GM23248 (cell line): ENCODE measurements around the gene CDV3. TPM values are rescaled to one million over a fixed set of nuclear protein-coding genes. Genes with fewer than 3 reads are reported as not detected.
A peak's percentile ranks its signal among the peaks of the same experiment; 100 is the strongest.
"Not testable (repeated sequence)": the region's sequence is repeated elsewhere in the genome, so short reads cannot be mapped to it uniquely, and the experiment has no call there.

ENCODE experiments used
- DNase-seq: peaks from one replicate; pipeline ENCODE4 v3.0.0-alpha.2; 2015
- H2AFZ ChIP-seq: fragments of 200-600 bp; sonication (generic); 2 replicates; pipeline ENCODE4 v1.6.1; 2016; ENCODE audit warnings: antibody characterized with exemption
- H3F3A ChIP-seq: fragments of 200-600 bp; sonication (generic); 2 replicates; pipeline ENCODE4 v1.6.1; 2016; ENCODE audit warnings: mild to moderate bottlenecking, antibody characterized with exemption, mixed run types; ENCODE audit not compliant: insufficient read depth
- H3K27ac ChIP-seq: fragments of 200-600 bp; sonication (generic); 2 replicates; pipeline ENCODE4 v1.5.1; 2016; ENCODE audit warnings: mild to moderate bottlenecking
- H3K27me3 ChIP-seq: fragments of 200-600 bp; sonication (generic); replicated peaks from 2 replicates; pipeline ENCODE4 v1.6.1; 2016; ENCODE audit warnings: mild to moderate bottlenecking; ENCODE audit not compliant: insufficient read depth
- H3K36me3 ChIP-seq: fragments of 200-600 bp; sonication (generic); 2 replicates; pipeline ENCODE4 v1.6.1; 2016; ENCODE audit warnings: low read depth, mild to moderate bottlenecking
- H3K4me1 ChIP-seq: fragments of 200-600 bp; sonication (generic); 2 replicates; pipeline ENCODE4 v1.6.1; 2016; ENCODE audit warnings: mild to moderate bottlenecking; ENCODE audit not compliant: insufficient read depth
- H3K4me2 ChIP-seq: fragments of 200-600 bp; sonication (generic); one replicate; pipeline ENCODE4 v1.6.1; 2016; ENCODE audit warnings: mild to moderate bottlenecking; ENCODE audit not compliant: unreplicated experiment
- H3K4me3 ChIP-seq: fragments of 200-600 bp; sonication (generic); 2 replicates; pipeline ENCODE4 v1.5.1; 2016; ENCODE audit warnings: mild to moderate bottlenecking
- H3K79me2 ChIP-seq: fragments of 200-600 bp; sonication (generic); 2 replicates; pipeline ENCODE4 v1.6.1; 2016; ENCODE audit warnings: mild to moderate bottlenecking; ENCODE audit not compliant: insufficient read depth
- H3K9ac ChIP-seq: fragments of 200-600 bp; sonication (generic); 2 replicates; pipeline ENCODE4 v1.6.1; 2016; ENCODE audit warnings: mild to moderate bottlenecking
- H3K9me2 ChIP-seq: fragments of 200-600 bp; sonication (generic); 2 replicates; pipeline ENCODE4 v1.6.1; 2016; ENCODE audit warnings: mixed run types, mild to moderate bottlenecking, moderate library complexity; ENCODE audit not compliant: insufficient read depth
- H3K9me3 ChIP-seq: fragments of 200-600 bp; sonication (generic); one replicate; pipeline ENCODE4 v1.6.1; 2017; ENCODE audit warnings: low read depth
- H4K20me1 ChIP-seq: fragments of 200-600 bp; sonication (generic); 2 replicates; pipeline ENCODE4 v1.6.0; 2016; ENCODE audit not compliant: insufficient read depth
- EZH2 ChIP-seq: fragments of 200-600 bp; sonication (generic); IDR thresholded peaks from 2 replicates; pipeline ENCODE4 v1.6.1; 2018; ENCODE audit warnings: antibody characterized with exemption, mild to moderate bottlenecking; ENCODE audit not compliant: insufficient read depth, poor library complexity, severe bottlenecking
- EZH2phosphoT487 ChIP-seq: fragments of 200-600 bp; sonication (generic); IDR thresholded peaks from 2 replicates; pipeline ENCODE4 v1.6.1; 2018; ENCODE audit warnings: antibody characterized with exemption, moderate library complexity, mild to moderate bottlenecking, low read depth; ENCODE audit not compliant: insufficient read depth
- WGBS, 2 experiments: methylation state at CpG; one replicate each; pipeline ENCODE4 v1.1.6; 2015 to 2017; ENCODE audit warnings: low lambda C conversion rate in 2 of 2, low coverage in 1 of 2; ENCODE audit errors: missing lambda C conversion rate in 2 of 2; 5-methylcytosine and 5-hydroxymethylcytosine counted together
- in situ Hi-C: fragments of 300-500 bp; cut with MboI; formaldehyde crosslinking; loops from 2 replicates; pipeline ENCODE4 v1.15.0; 2020
- polyA plus RNA-seq: library from polyadenylated mRNA; unstranded; fragments of >200 nt; fragmentation: Nextera tagmentation; extraction: Ambion mirVana; gene quantifications from 2 replicates; pipeline ENCODE4 v1.2.1, GENCODE V29; 2016
- total RNA-seq: library from RNA; depleted of rRNA; stranded (reverse); fragments of >200 nt; shearing (Covaris generic); gene quantifications from 2 replicates; pipeline ENCODE4 v1.2.3, GENCODE V29; 2014

CDV3 gene
- total and polyA plus RNA-seq, 2 experiments from 2014 or later: 37.0 to 155 TPM

DNA sequence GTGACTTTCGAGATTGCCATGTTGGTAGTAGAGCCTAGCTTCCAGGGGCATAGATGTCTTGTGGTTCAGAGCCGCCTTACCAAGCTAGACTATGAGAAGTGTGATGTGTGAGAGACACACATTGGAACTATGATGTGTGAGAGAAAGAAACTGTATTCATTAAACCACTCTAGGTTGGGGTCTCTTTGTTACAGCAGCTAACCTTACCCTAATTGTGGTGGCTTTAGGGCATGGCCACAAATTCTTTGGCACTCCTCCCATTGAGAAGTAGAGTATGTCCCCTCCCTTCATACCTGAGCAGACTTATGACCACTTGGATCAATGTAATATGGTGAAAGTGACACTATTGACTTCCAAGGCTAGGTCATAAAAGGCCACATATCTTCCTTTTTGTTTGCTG lies 35.3 kb upstream of the CDV3 start:
- no peak for TF ChIP-seq EZH2
- no peaks in the 10 kb centered on the region for H3K9me3 ChIP-seq
- no peak overlapping the region for H3K4me2 ChIP-seq
- H2AFZ ChIP-seq: no peak overlapping the region
- DNase-seq: no peak
- H3K36me3 ChIP-seq: no peaks in the 10 kb centered on the region
- H3K27me3 ChIP-seq: no peaks in the 10 kb centered on the region
- H3K9ac ChIP-seq: no peak overlapping the region
- no peak overlapping the region for H3K4me3 ChIP-seq
- 72 to 91% methylated on average over 2 of the region's 2 CpGs for WGBS, 2 experiments
- in situ Hi-C loops: no loop called here
- H3K4me1 ChIP-seq: peaks cover 25% of the 10 kb centered on the region
- peaks cover 19% of the 10 kb centered on the region; the same call in 1 of the 2 replicates for H3F3A ChIP-seq
- H3K27ac ChIP-seq: no peak overlapping the region
- H3K9me2 ChIP-seq: no peaks in the 10 kb centered on the region
- no peaks in the 10 kb centered on the region for H3K79me2 ChIP-seq
- no peaks in the 10 kb centered on the region for H4K20me1 ChIP-seq

DNA sequence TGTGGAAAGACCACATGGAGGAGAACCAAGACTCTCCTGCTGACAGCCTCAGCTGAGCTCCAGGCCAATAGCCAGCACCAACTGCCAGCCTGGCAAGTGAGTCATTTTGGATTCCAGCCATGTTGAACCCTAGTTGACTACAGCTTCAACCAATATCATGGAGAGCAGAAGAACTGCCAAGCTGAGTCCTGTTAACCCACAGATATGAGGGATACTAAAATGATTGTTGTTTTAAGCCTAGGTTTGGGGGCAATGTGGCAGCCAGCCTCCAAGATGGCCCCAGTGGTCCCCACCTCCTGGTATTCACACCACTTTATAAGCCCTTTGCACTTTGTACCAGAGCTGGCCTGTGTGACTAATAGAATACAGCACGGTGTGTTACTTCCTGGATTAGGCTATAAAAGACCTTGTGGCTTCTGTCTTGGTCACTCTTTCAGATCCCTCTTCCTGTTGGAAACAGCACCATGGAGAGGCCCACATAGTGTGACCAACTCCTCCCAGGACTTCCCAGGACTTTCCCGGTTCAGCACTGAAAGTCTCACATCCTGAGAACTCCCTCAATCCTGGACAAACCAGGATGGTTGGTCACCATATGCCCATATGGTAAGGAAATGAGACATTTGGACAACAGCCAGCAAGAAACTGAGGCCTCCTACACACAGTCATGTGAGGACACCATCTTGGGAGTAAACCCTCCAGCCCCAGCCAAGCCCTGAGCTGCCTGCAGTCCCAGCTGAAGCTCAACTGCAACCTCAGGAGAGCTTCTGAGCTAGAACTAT lies 32.4 kb upstream of the CDV3 start:
- no peak overlapping the region for H3K4me2 ChIP-seq
- H2AFZ ChIP-seq: peak overlapping the region; percentile 48
- TF ChIP-seq EZH2 (no peak), EZH2phosphoT487 (no peak)
- H3K9ac ChIP-seq: no peak overlapping the region
- peak overlapping the region; percentile 15 for H3K27ac ChIP-seq
- no peaks in the 10 kb centered on the region for H3K9me3 ChIP-seq
- H4K20me1 ChIP-seq: no peaks in the 10 kb centered on the region
- H3K36me3 ChIP-seq: no peaks in the 10 kb centered on the region
- 13 to 15% methylated on average over 2 of the region's 2 CpGs for WGBS, 2 experiments
- H3K27me3 ChIP-seq: no peaks in the 10 kb centered on the region
- H3F3A ChIP-seq: peaks cover 16% of the 10 kb centered on the region; the same call in 1 of the 2 replicates
- H3K9me2 ChIP-seq: no peaks in the 10 kb centered on the region
- H3K4me3 ChIP-seq: no peak overlapping the region
- H3K79me2 ChIP-seq: no peaks in the 10 kb centered on the region
- in situ Hi-C loops: no loop called here
- peaks cover 19% of the 10 kb centered on the region for H3K4me1 ChIP-seq
- DNase-seq: peak; percentile 56

DNA sequence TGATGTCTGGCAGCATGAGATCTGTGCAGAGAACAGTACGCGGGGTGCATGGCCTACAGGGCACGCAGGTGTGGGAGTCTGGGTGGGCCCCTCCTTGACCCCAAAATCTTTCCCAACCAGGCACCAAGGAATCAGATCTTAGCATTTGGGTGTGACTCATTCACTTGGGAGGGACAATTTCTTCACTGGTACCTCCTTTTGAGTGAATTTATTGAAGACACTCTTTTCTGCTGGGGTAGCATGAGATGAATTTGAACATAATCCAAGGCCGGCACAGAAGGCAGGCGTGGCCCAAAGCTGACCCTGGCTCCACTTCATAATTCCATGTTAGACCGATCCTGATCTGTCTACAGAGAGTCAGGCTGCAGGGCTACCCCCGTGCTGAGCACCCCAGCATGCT lies 30.6 kb upstream of the CDV3 start:
- H3K4me3 ChIP-seq: no peak overlapping the region
- in situ Hi-C loops: no loop called here
- no peaks in the 10 kb centered on the region for H3K9me2 ChIP-seq
- H3K4me2 ChIP-seq: no peak overlapping the region
- H3K4me1 ChIP-seq: peaks cover 23% of the 10 kb centered on the region
- no peak overlapping the region for H3K27ac ChIP-seq
- H3K27me3 ChIP-seq: no peaks in the 10 kb centered on the region
- WGBS, 2 experiments: 69 to 71% methylated on average over 7 of the region's 7 CpGs
- no peaks in the 10 kb centered on the region for H3K36me3 ChIP-seq
- H4K20me1 ChIP-seq: no peaks in the 10 kb centered on the region
- DNase-seq: peak; percentile 8
- peaks cover 25% of the 10 kb centered on the region for H3F3A ChIP-seq
- H3K9me3 ChIP-seq: no peaks in the 10 kb centered on the region
- H3K79me2 ChIP-seq: no peaks in the 10 kb centered on the region
- no peak for TF ChIP-seq EZH2
- TF ChIP-seq EZH2phosphoT487: no peak
- no peak overlapping the region for H2AFZ ChIP-seq
- H3K9ac ChIP-seq: no peak overlapping the region

DNA sequence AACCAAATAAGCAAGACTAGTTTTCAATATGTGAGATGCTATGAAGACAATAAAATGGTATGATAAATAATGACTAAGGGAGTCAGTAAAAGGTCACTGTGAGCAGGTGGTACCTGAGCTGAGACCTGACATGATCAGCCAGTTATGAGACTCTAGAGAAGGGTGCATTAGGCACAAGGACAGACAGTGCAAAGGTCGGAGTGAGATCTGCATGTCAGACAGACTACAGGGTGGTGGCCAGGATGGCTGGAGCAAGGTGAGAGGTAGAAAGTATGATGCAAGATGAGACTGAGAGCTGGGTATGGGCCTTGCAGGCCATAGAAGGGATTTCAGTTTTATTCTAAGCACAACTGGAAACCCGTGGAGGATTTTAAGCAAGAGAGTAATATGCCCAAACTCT lies 28.5 kb upstream of the CDV3 start:
- H3K27me3 ChIP-seq, DNase-seq, H3K9ac ChIP-seq, H3K4me2 ChIP-seq, H3K9me2 ChIP-seq, H3K27ac ChIP-seq, H4K20me1 ChIP-seq, H3K36me3 ChIP-seq, H3K9me3 ChIP-seq, H2AFZ ChIP-seq, in situ Hi-C loops, H3K79me2 ChIP-seq, H3K4me3 ChIP-seq: not testable (repeated sequence)
- Histone ChIP-seq H3K4me1 (peaks cover 32% of the 10 kb centered on the region), H3F3A (peaks cover 30% of the 10 kb centered on the region)
- WGBS, 2 experiments: 92 to 93% methylated on average over 2 of the region's 2 CpGs

DNA sequence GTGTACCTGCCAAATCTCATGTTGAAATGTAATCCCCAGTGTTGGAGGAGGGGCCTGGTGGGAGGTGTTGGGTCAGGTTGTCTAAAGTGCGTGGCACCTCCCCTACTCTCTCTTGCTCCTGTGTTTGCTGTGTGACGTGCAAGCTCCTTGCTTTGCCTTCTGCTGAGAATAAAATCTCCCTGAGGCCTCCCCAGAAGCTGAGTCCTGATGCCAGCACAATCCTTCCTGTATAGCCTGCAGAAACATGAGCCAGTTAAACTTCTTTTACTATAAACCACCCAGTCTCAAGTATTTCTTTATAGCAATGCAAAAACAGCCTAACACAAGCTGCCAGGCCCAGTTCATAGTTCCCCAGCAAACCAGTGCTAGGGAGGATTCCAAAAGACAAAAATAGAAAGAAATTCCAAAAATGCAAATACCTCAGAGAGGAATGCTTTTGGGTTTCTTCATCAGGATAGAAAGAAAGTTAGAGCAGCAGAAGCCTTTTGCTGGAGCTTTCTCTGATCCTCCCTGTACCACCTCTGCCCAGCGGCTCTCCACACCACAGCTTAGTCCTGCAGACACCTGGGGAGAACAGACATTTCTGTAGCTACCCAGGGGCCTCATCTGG lies 25.9 kb upstream of the CDV3 start:
- Histone ChIP-seq H3K79me2 (no peaks in the 10 kb centered on the region), H3K36me3 (no peaks in the 10 kb centered on the region), H3K27me3 (no peaks in the 10 kb centered on the region), H3K4me1 (peaks cover 23% of the 10 kb centered on the region), H2AFZ (peak overlapping the region; percentile 58), H4K20me1 (no peaks in the 10 kb centered on the region), H3K27ac (peak overlapping the region; percentile 70), H3F3A (peaks cover 21% of the 10 kb centered on the region), H3K4me2 (peak overlapping the region; percentile 92), H3K9me3 (no peaks in the 10 kb centered on the region), H3K4me3 (peak overlapping the region; percentile 53), H3K9ac (peak overlapping the region; percentile 46; the same call in 1 of the 2 replicates), H3K9me2 (no peaks in the 10 kb centered on the region)
- DNase-seq: peak; percentile 74
- 34 to 45% methylated on average over 3 of the region's 3 CpGs for WGBS, 2 experiments
- TF ChIP-seq EZH2phosphoT487 (no peak), EZH2 (no peak)
- in situ Hi-C loops: no loop called here
